ENCODE results near the gene CHAC1. TPM values are rescaled to one million over a fixed set of nuclear protein-coding genes. Genes with fewer than 3 reads are reported as not detected.

The CHAC1 gene
- total RNA-seq, 1 donor = 30.0 TPM

GRCh38 chr15:40918146-40918798 lies 35.0 kb upstream of the CHAC1 start:
- Histone ChIP-seq H3K4me2 (ENCODE audit: insufficient read depth, low read length) (no peak overlapping the region), H3K9me3 (ENCODE audit: low read depth, low read length) (no peaks in the 10 kb centered on the region), H3K27me3 (ENCODE audit: insufficient read depth, low read length) (no peaks in the 10 kb centered on the region), H3K27ac (ENCODE audit: low read depth, low read length) (no peak overlapping the region), H3K36me3 (ENCODE audit: insufficient read depth, low read length) (no peaks in the 10 kb centered on the region), H3K79me2 (ENCODE audit: insufficient read depth, low read length) (no peaks in the 10 kb centered on the region), H3K4me1 (ENCODE audit: insufficient read depth, low read length) (no peaks in the 10 kb centered on the region), H4K20me1 (ENCODE audit: insufficient read depth, low read length) (no peaks in the 10 kb centered on the region), H2AFZ (ENCODE audit: low read length) (no peak overlapping the region), H3K4me3 (ENCODE audit: insufficient read depth, low read length) (no peak overlapping the region)
- DNase-seq (ENCODE audit: insufficient read length, low spot score, missing footprints) = no peak
- TF ChIP-seq CTCF (IDR thresholded peaks at IDR 0.05; ENCODE audit: extremely low read depth, low read depth, low read length) = no peak

GRCh38 chr15:40918799-40919392 lies 34.4 kb upstream of the CHAC1 start:
- H3K4me2 ChIP-seq (ENCODE audit: insufficient read depth, low read length) = no peak overlapping the region
- H3K27me3 ChIP-seq (ENCODE audit: insufficient read depth, low read length) = no peaks in the 10 kb centered on the region
- H3K36me3 ChIP-seq (ENCODE audit: insufficient read depth, low read length) = no peaks in the 10 kb centered on the region
- no peak overlapping the region for H3K4me3 ChIP-seq (ENCODE audit: insufficient read depth, low read length)
- no peaks in the 10 kb centered on the region for H3K4me1 ChIP-seq (ENCODE audit: insufficient read depth, low read length)
- H2AFZ ChIP-seq (ENCODE audit: low read length) = no peak overlapping the region
- H3K79me2 ChIP-seq (ENCODE audit: insufficient read depth, low read length) = no peaks in the 10 kb centered on the region
- DNase-seq (ENCODE audit: insufficient read length, low spot score, missing footprints) = peak; percentile 66
- H3K27ac ChIP-seq (ENCODE audit: low read depth, low read length) = no peak overlapping the region
- no peaks in the 10 kb centered on the region for H3K9me3 ChIP-seq (ENCODE audit: low read depth, low read length)
- H4K20me1 ChIP-seq (ENCODE audit: insufficient read depth, low read length) = no peaks in the 10 kb centered on the region
- no peak for TF ChIP-seq CTCF (IDR thresholded peaks at IDR 0.05; ENCODE audit: extremely low read depth, low read depth, low read length)

GRCh38 chr15:40921949-40922607 lies 31.2 kb upstream of the CHAC1 start:
- TF ChIP-seq CTCF (IDR thresholded peaks at IDR 0.05; ENCODE audit: extremely low read depth, low read depth, low read length) = no peak

GRCh38 chr15:40922608-40923005 lies 30.7 kb upstream of the CHAC1 start:
- Histone ChIP-seq H3K36me3 (ENCODE audit: insufficient read depth, low read length) (no peaks in the 10 kb centered on the region), H3K79me2 (ENCODE audit: insufficient read depth, low read length) (no peaks in the 10 kb centered on the region), H4K20me1 (ENCODE audit: insufficient read depth, low read length) (no peaks in the 10 kb centered on the region), H3K27me3 (ENCODE audit: insufficient read depth, low read length) (peaks cover 28% of the 10 kb centered on the region), H2AFZ (ENCODE audit: low read length) (no peak overlapping the region), H3K9me3 (ENCODE audit: low read depth, low read length) (no peaks in the 10 kb centered on the region), H3K4me1 (ENCODE audit: insufficient read depth, low read length) (no peaks in the 10 kb centered on the region), H3K27ac (ENCODE audit: low read depth, low read length) (no peak overlapping the region), H3K4me3 (ENCODE audit: insufficient read depth, low read length) (no peak overlapping the region), H3K4me2 (ENCODE audit: insufficient read depth, low read length) (no peak overlapping the region)
- peak; percentile 54 for DNase-seq (ENCODE audit: insufficient read length, low spot score, missing footprints)
- TF ChIP-seq CTCF (IDR thresholded peaks at IDR 0.05; ENCODE audit: extremely low read depth, low read depth, low read length) = no peak

More at GRCh38 chr15:40921949-40922607, 31.2 kb upstream of the CHAC1 start:
- Histone ChIP-seq H3K4me2 (ENCODE audit: insufficient read depth, low read length) (no peak overlapping the region), H3K27ac (ENCODE audit: low read depth, low read length) (no peak overlapping the region), H3K4me1 (ENCODE audit: insufficient read depth, low read length) (no peaks in the 10 kb centered on the region), H3K9me3 (ENCODE audit: low read depth, low read length) (no peaks in the 10 kb centered on the region), H3K4me3 (ENCODE audit: insufficient read depth, low read length) (no peak overlapping the region), H4K20me1 (ENCODE audit: insufficient read depth, low read length) (no peaks in the 10 kb centered on the region), H3K36me3 (ENCODE audit: insufficient read depth, low read length) (no peaks in the 10 kb centered on the region), H2AFZ (ENCODE audit: low read length) (no peak overlapping the region), H3K79me2 (ENCODE audit: insufficient read depth, low read length) (no peaks in the 10 kb centered on the region), H3K27me3 (ENCODE audit: insufficient read depth, low read length) (peaks cover 22% of the 10 kb centered on the region)
- peak; percentile 57 for DNase-seq (ENCODE audit: insufficient read length, low spot score, missing footprints)

All from osteoblast (primary cell).